Activated T-helper 9 cell treated with anti-CD3 and anti-CD28 coated beads, Interleukin-2, amount 50 U/mL, for 16 hours (primary cell): ENCODE results near the gene C2orf15.
"Not testable (repeated sequence)": the region's sequence is repeated elsewhere in the genome, so short reads cannot be mapped to it uniquely, and the experiment has no call there.

Experiments used
- DNase-seq: peaks from one replicate; pipeline ENCODE4 v3.0.0-alpha.2; 2020; ENCODE audit warnings: low read depth

Gene C2orf15

DNA sequence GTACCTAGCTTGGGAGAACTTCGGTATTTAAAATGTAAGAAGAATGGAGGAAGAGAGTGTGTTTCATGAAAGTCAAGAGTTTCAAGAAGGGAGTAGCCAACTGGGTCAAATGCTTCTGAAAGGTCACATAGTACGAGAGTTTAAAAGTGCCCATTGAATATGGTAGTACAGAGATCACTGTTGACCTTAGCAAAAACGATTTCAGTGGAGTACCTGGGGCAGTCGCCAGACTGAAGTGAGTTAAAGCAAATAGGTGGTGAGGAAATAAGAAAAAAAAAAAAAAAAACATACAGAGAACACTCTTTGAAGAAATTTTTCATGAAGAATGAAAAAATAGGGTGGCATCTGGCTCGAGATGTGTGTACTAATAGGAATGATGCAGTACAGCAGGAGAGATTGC lies 24.7 kb downstream of the C2orf15 start:
- DNase-seq = no peak

DNA sequence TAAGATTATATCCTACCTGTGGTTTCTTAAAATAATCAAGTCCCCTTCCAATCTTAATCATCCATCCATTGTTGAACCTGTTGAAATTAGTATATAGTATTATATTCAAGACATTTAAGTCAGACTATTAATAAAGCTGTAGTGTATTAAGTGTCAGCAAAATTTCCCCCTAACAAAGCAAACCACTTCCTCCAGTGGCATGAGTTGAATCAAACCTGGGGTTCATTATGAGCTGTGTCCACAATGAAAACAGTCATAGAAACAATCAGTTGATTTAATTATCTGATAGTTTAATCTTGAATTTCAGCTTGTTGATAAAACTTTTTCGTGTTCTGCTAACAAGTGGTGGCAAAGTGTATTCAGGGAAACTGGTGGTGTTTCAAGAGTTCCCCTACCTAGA lies 28.0 kb downstream of the C2orf15 start:
- no peak for DNase-seq

DNA sequence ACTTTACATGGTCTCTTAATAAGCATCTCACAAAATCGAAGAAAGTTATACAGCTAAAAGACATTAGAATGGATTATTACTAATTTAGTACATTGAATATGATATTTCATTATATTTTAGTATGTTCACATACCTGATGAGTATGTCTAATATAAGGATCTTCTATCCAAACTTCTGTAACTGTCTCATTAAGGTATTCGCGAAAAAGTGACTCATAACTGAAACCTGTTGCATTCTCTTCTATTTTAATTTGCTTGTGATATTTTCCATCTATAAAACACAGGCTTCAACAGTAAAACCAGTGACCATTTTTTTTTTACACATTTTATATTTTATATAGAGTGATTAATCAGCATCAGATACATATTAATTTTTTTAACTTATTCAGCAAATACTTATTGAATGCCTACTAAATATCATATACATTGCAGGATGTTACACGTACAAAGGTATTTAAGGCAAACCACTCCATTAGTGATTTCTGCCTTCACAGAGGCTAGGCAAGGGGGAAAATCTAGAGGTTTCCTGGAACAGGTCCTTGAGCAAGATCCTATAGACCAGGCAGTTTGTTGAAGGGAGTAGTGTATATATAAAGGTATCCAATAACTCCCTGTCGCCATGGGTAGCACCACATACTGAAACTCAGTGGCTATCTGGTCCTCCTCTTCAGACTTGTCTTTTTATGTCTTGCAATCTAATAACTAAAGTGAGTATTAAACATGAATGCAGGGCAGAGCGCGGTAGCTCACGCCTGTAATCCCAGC lies 30.1 kb downstream of the C2orf15 start:
- DNase-seq = no peak

DNA sequence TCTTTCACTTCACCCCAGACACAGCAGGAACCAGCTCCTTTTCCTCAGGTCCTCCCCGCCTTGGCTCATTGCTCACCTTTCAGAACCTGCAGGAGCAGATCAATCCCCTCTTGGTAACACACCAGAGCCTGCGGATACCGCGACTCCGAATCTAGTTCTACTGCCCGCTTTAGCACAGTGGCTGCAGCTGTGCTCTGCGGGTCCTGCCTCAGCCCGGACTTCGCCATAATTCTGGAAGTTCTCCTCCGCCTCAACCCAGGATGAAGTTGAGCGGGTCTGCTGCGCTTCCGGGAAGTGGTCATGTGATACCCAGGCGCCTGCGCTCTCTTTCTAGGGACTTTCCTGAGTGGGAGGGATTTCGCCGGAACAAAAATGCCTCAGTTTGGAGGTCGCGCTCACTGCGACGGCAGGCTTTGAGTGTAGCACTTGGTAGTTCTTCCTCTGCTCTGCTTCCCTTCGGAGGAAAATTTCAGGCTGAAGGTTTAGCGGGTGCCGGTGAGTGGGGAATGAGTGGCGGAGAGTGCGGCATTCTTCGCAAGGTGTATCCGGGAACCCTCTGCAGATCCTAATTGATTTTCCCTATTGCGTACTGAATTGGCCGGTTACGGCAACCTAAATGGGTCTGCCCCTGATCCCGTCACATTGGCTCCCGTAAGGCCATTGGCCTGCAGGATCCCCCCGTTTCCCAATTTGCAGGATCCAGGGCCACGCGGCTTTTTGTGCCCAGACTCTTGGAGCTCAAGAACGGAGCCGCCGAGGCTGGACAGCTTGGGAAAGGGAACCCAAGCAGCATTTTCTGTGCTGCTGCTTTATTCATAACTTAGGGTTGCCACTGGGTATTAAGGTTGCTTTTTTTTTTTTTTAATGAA lies 39.5 kb downstream of the C2orf15 start, which contains the start of the genes MITD1 and MRPL30:
Gene MITD1, minus strand, starts transcription at position 304 of the 869 bp plus-strand sequence. Its CDS starts 77 bp downstream, at position 227.
Gene MRPL30, plus strand, starts transcription at position 430 of the 869 bp plus-strand sequence. CDS start 5,020 bp downstream, outside the sequence.
- peak; percentile 83 for DNase-seq

DNA sequence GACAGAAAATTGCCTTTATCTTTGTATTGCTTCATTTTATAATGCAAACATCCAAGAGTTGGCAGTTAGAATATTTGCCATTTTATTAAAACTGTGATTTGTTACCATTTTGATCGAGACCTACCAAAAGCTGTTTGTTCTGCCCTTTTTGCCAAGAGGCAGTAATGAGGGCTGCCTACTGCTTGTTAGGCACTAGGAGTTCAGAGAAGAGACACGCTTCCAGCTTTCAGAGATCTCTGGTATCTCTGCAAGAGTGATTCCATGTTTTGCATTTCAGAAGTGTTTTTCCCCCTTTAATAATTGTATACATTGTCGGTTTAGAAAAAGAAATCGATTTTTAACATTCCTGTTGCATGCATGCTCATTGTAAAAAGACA lies 40.1 kb downstream of the C2orf15 start:
- DNase-seq = no peak

DNA sequence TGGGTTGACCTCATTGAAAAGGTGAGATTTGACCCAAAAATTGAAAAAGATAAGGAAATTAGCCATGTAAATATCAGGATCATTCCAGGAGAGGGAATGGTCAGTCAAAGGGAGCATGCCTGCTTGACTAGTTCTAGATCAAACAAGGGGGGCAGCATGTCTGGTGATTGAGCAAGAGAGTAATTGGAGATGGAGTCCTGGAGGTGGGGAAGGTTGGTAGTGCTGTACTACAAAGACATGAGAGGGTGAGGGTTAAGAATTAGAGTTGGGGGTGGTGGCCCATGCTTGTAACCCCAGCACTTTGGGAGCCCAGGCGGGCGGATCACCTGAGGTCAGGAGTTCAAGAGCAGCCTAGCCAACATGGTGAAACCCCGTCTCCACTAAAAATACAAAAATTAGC lies 41.5 kb downstream of the C2orf15 start:
- no peak for DNase-seq

DNA sequence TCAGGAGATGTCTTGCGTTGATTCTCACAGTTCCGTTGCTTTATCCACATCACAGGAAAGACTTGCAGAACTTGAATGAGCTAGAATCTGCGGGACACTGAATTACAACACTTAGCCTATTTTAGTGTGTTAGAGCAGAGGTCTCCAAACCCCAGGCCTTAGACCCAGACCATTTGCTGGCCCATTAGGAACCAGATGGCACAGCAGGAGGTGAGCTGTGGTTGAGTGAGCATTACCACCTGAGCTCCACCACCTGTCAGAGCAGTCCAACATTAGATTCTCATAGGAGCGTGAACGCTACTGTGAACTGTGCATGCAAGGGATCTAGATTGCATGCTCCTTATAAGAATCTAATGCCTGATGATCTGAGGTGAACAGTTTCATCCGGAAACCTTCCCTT lies 43.3 kb downstream of the C2orf15 start:
- no peak for DNase-seq

DNA sequence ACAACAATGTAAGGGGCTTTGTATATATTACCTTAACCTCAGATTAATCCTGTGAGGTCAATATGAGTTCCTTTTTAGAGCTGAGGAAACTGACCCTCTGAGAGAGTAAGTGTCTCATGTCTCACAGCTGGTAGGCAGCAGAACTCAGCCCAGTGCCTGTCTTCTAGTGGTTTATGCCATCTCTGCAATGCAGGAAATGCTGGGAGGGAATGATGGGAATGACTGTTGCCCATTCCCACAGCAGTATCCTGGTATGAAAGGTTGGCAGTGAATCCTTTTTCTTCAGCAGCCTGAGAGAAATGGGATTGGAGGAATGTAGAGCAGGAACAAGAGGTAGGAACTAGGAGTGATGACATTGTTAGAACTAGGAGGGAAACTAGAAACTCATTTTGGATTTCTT lies 45.5 kb downstream of the C2orf15 start:
- no peak for DNase-seq

DNA sequence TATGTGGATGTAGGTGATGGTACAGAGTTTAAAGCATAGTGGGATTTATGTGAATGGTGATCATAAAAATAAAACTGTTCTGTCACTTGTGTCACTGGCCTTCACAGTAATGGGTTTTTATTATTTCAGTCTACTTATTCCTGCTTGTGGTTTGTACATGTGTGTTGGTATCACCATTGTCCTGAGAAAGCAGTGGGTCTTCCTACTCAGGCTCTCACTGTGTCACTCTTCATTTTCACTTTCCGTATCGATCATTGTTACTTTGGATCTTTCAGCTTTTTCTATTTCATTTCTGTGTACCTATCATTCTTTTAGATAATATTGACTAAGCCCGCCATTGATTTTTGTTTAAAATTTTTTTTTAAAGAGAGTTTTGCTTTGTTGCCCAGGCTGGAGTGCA lies 46.9 kb downstream of the C2orf15 start:
- DNase-seq = no peak

DNA sequence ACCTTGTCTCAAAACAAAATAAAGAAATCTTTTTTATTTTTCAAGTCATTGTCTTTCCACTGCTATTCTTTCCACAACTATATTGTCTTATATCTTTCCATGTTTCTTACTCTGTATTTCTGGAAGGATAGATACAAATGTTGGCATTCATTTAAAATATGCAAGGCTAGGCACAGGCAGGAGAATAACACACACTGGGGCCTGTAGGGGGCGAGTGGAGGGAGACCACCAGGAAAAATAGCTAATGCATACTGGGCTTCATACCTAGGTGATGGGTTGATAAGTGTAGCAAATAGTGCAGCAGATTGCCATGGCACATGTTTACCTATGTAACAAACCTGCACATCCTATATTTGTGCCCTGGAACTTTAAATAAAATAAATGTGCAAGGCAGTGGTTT lies 49.0 kb downstream of the C2orf15 start:
- no peak for DNase-seq

DNA sequence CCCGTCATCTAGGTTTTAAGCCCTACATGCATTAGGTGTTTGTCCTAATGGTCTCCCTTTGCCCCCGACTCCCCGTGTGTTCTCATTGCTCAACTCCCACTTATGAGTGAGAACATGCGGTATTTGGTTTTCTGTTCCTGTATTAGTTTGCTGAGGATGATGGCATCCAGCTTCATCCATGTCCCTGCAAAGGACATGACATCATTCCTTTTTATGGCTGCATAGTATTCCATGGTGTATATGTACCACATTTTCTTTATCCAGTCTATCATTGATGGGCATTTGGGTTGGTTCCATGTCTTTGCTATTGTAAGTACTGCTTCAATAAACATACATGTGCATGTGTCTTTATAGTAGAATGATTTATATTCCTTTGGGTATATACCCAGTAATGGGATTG lies 50.9 kb downstream of the C2orf15 start:
- not testable (repeated sequence) for DNase-seq

DNA sequence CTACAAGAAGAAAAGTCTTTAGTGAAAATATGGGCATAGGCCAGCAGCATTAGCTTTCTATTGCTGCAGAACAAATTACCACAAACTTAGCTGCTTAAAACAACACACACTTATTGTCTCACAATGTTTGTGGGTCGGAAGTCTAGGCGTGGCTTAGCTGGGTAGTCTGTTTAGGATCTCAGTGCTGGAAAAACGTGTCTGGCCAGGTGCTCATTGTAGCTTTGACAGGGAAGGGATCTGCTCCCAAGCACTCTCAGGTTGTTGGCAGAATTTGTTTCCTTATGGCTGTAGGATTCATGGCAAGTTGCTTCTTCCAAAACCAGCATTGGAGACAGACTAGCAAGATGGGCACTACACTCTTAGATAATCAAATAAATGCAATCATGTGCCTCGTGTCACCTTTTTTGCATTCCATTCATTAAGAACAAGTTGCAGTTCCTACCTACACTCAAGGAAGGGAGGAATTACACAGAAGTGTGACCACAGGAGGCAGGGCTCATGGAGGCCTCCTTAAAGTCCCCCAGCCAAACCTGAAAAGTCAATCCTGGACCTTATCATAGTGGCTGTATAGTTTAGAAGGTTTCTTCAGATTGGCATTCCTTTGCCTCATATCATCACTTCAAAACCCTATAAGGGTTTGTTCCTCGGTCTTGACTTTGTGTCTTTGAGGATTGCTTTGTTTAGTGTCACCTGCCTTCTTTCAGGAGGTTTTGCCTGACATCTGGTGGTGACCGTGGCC lies 56.8 kb downstream of the C2orf15 start:
- DNase-seq = no peak

DNA sequence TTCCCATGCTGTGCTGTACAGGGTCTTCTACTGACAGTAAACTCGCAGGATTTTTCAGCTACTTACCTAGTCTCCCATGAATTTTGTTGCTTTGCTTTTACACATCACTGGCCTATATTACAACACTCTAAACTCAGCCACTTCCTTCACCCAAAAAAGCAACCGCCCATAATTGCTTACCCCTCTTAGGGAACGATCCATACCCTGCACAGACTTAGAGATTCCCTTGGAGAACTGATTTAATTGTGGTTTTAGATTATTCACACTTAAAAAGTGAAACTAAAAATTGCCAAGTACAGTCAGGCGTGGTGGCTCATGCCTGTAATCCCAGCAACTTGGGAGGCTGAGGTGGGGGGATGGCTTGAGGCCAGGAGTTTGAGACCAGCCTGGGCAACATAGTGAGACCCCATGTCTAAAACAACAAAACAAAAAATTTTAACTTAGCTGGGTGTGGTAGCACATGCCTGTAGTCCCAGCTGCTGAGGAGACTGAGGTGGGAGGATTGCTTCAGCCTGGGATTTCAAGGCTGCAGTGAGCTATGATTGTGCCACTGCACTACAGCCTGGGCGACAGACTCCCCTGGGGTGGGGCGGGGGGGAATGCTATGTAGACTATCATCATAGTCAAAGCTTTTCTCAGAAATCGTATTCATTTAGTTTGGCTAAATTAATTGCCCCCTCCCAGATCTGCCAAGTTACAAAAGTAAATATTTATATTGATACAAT lies 58.7 kb downstream of the C2orf15 start:
- DNase-seq = no peak
